Measurements from ENCODE around the gene CNGA3.

The CNGA3 gene

GRCh38 chr2:98445177-98445682 is 99.0 kb downstream of the CNGA3 start:
- peak in 1 of 2 experiments; percentile 25 for DNase-seq

- peak in 1 of 2 experiments; percentile 5 for DNase-seq
Measured at GRCh38 chr2:98445683-98446581, 99.7 kb downstream of the CNGA3 start.

- DNase-seq, result no peak
Measured at GRCh38 chr2:98446850-98447249, 100.6 kb downstream of the CNGA3 start.

All from NCI-H1930 (cell line).